ENCODE data around the gene PPP3R2. TPM values are rescaled to one million over a fixed set of nuclear protein-coding genes. Genes with fewer than 3 reads are reported as not detected.
A peak's percentile ranks its signal among the peaks of the same experiment; 100 is the strongest.
"Not testable (repeated sequence)": the region's sequence is repeated elsewhere in the genome, so short reads cannot be mapped to it uniquely, and the experiment has no call there.

The PPP3R2 gene
- total RNA-seq, 1 experiment from 2014 or later: not detected

DNA sequence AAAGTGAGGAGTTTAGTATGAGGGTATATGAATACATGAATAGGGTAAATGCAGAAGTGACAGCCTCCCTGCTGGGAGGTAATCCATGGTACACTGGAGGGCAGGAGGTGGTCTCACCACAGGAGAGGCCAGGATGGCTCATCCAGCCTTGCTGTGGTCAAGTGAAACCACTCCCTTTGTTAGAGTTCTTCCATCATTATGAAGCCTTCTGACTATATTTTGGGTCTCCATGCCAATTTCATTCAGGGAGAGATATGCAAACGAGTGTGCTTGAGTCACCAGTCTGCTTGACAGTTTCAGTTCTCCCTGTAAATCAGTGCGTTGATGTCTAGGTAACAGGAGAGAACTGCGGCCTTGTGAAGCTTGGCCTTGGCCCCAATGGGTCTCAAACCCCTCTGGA lies 16.4 kb downstream of the PPP3R2 start:
- no peak overlapping the region for H3K27ac ChIP-seq
- no peak for DNase-seq (ENCODE audit: low read depth in 1 of 2, low spot score in 2 of 2)

GRCh38 chr9:101574731-101575333 lies 19.9 kb downstream of the PPP3R2 start:
- Histone ChIP-seq H3K27ac (no peak overlapping the region), H3K4me1 (replicated peaks) (no peaks in the 10 kb centered on the region), H3K4me3 (no peak overlapping the region), H3K27me3 (replicated peaks) (no peaks in the 10 kb centered on the region), H3K36me3 (no peaks in the 10 kb centered on the region), H3K9me3 (replicated peaks) (no peaks in the 10 kb centered on the region)
- DNase-seq (ENCODE audit: low read depth in 1 of 2, low spot score in 2 of 2): no peak

More for the DNA sequence above, 16.4 kb downstream of the PPP3R2 start:
- Histone ChIP-seq H3K4me1 (replicated peaks) (peaks cover 13% of the 10 kb centered on the region), H3K36me3 (no peaks in the 10 kb centered on the region), H3K27me3 (replicated peaks) (no peaks in the 10 kb centered on the region), H3K9me3 (replicated peaks) (no peaks in the 10 kb centered on the region), H3K4me3 (no peak overlapping the region)

GRCh38 chr9:101572316-101572715 lies 22.5 kb downstream of the PPP3R2 start:
- Histone ChIP-seq H3K27me3 (replicated peaks) (no peaks in the 10 kb centered on the region), H3K4me1 (replicated peaks) (no peaks in the 10 kb centered on the region; the same call in 1 of the 2 replicates), H3K27ac (no peak overlapping the region), H3K9me3 (replicated peaks) (no peaks in the 10 kb centered on the region), H3K4me3 (no peak overlapping the region), H3K36me3 (peaks cover 12% of the 10 kb centered on the region)
- DNase-seq (ENCODE audit: low read depth in 1 of 2, low spot score in 2 of 2): no peak

DNA sequence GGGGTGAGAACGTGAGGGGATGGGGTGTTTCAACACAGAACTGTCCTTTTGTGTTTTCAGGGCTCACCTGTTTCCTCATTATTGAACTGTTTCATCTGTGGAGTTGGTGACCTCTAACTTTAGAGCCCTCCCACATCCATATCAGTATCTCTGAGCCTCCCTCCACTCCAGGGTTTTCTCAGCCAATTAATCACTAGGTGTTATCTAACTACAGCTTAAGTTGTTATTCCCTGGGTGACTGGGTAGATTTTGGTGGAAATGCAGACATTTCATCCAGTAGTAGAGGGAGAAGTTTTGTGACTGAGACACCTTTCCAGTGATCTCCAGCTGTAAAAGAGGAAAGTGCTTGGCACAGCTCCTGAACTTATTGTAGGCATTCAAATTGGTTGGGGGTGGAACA lies 23.7 kb downstream of the PPP3R2 start:
- DNase-seq (ENCODE audit: low read depth in 1 of 2, low spot score in 2 of 2): no peak
- H3K4me1 ChIP-seq (replicated peaks): no peaks in the 10 kb centered on the region; the same call in 1 of the 2 replicates
- H3K4me3 ChIP-seq: no peak overlapping the region
- H3K27ac ChIP-seq: no peak overlapping the region
- H3K27me3 ChIP-seq (replicated peaks): no peaks in the 10 kb centered on the region
- H3K36me3 ChIP-seq: peaks cover 18% of the 10 kb centered on the region
- H3K9me3 ChIP-seq (replicated peaks): no peaks in the 10 kb centered on the region

DNA sequence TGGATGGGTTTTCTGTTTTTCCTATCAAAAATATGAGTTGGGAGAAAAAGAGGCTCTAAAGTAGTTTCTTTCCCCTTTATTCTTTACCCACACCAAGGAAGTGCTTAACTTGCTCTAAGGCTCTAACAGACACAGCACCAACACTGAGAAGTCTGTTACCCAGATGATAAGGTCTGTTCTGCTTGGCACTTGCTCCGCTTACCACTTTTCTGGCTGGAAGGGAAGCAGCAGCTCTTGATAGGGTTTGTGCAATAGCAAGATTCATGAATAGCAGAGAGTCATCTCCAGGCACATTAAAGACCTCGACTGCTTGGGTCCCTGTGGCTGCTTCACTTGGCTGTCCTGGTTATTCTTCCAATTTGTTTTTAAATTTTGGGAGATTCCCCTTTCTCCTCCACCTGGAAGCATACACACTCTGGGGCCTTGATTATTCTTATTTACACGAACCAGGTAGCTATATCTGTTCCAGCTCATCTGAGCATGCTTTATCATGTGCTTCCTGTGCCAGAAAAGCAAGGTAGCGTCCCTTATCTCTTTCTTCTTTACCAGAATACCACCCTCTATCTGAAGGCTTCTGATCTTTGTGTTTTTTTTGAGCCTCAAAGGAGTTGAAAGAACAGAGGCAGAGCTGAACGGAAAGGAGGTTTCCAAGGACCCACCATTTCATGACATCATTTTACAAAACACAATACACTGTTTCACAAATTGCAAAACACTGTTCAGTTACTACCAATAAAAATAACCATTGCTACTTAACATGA lies 24.8 kb downstream of the PPP3R2 start:
- Histone ChIP-seq H3K4me3 (no peak overlapping the region), H3K36me3 (peaks cover 26% of the 10 kb centered on the region), H3K27ac (no peak overlapping the region), H3K27me3 (replicated peaks) (no peaks in the 10 kb centered on the region), H3K4me1 (replicated peaks) (no peaks in the 10 kb centered on the region; the same call in 1 of the 2 replicates), H3K9me3 (replicated peaks) (no peaks in the 10 kb centered on the region)
- no peak for DNase-seq (ENCODE audit: low read depth in 1 of 2, low spot score in 2 of 2)

DNA sequence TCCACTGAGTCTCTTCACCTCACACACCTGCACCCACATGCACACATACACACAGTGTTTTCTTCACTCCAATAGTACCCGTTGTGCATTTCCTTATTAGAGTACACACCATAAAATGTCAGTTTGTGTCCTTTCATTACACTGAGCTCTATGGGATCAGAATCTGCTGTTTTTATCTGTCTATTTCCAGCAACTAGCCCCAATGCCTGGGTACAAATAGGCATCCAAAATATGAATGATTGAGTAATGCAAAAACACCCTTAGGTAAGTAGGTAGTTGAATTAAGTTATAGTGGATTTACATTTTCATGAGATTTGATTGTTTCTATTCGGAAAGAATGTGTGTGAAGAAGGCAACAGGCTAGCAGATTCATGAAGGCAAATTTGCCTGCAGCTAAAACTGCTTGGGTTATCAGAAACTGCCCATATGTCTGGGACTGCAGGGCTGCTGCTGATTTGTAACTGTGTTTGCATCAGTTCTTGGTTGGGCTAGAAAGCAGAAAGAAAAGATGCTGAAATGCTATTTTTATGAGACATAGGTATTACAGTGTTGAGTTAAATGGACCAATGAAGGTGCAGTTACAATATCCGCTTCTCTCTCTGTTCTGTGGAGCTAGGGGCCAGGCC lies 26.9 kb downstream of the PPP3R2 start:
- Histone ChIP-seq H3K27ac (no peak overlapping the region), H3K4me3 (no peak overlapping the region), H3K27me3 (replicated peaks) (no peaks in the 10 kb centered on the region), H3K36me3 (peaks cover 43% of the 10 kb centered on the region), H3K4me1 (replicated peaks) (no peaks in the 10 kb centered on the region; the same call in 1 of the 2 replicates), H3K9me3 (replicated peaks) (no peaks in the 10 kb centered on the region)
- DNase-seq (ENCODE audit: low read depth in 1 of 2, low spot score in 2 of 2): no peak

GRCh38 chr9:101566904-101567724 lies 27.7 kb downstream of the PPP3R2 start:
- Histone ChIP-seq H3K4me3 (no peak overlapping the region), H3K4me1 (replicated peaks) (no peaks in the 10 kb centered on the region; the same call in 1 of the 2 replicates), H3K9me3 (replicated peaks) (no peaks in the 10 kb centered on the region), H3K36me3 (peaks cover 50% of the 10 kb centered on the region), H3K27ac (no peak overlapping the region), H3K27me3 (replicated peaks) (no peaks in the 10 kb centered on the region)
- DNase-seq (ENCODE audit: low read depth in 1 of 2, low spot score in 2 of 2): peak in 1 of 2 experiments; percentile 26

- Histone ChIP-seq H3K9me3 (replicated peaks) (no peaks in the 10 kb centered on the region), H3K4me3 (no peak overlapping the region), H3K36me3 (peaks cover 76% of the 10 kb centered on the region), H3K27me3 (replicated peaks) (no peaks in the 10 kb centered on the region), H3K27ac (no peak overlapping the region), H3K4me1 (replicated peaks) (no peaks in the 10 kb centered on the region; the same call in 1 of the 2 replicates)
- no peak for DNase-seq (ENCODE audit: low read depth in 1 of 2, low spot score in 2 of 2)
Observed at GRCh38 chr9:101564252-101564651, 30.5 kb downstream of the PPP3R2 start.

DNA sequence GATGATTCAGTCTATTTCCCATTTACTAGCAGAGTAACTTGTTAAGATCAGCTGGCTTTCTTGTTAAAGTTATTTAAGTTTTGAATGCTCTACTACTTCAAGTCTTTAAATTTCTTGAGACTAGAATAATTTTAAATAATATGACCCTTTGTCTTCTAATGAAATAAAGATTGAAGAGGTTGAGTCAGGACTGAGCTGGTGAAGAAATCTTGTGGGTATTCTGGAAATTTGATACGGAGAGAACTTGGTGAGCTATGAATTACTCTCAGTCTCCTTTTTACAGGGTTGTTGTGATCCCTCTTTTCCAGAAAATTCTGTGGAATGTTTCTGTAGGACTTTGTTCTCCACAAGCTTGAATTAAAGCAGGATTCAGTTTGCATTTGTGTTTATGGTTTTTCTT lies 31.8 kb downstream of the PPP3R2 start:
- DNase-seq (ENCODE audit: low read depth in 1 of 2, low spot score in 2 of 2): no peak
- Histone ChIP-seq H3K36me3 (peaks cover 83% of the 10 kb centered on the region), H3K27ac (no peak overlapping the region)

GRCh38 chr9:101561740-101562139 lies 33.0 kb downstream of the PPP3R2 start:
- H3K4me3 ChIP-seq: no peak overlapping the region
- no peaks in the 10 kb centered on the region for H3K4me1 ChIP-seq (replicated peaks)
- no peak for DNase-seq (ENCODE audit: low read depth in 1 of 2, low spot score in 2 of 2)
- H3K36me3 ChIP-seq: peaks cover 84% of the 10 kb centered on the region
- no peaks in the 10 kb centered on the region for H3K27me3 ChIP-seq (replicated peaks)
- no peaks in the 10 kb centered on the region for H3K9me3 ChIP-seq (replicated peaks)
- H3K27ac ChIP-seq: no peak overlapping the region

More for the DNA sequence above, 31.8 kb downstream of the PPP3R2 start:
- Histone ChIP-seq H3K9me3 (replicated peaks) (no peaks in the 10 kb centered on the region), H3K4me3 (no peak overlapping the region), H3K4me1 (replicated peaks) (no peaks in the 10 kb centered on the region; the same call in 1 of the 2 replicates), H3K27me3 (replicated peaks) (no peaks in the 10 kb centered on the region)

GRCh38 chr9:101549472-101550098 lies 45.2 kb downstream of the PPP3R2 start:
- not testable (repeated sequence) for H3K9me3 ChIP-seq (replicated peaks); H3K27ac ChIP-seq; DNase-seq (ENCODE audit: low read depth in 1 of 2, low spot score in 2 of 2); H3K27me3 ChIP-seq (replicated peaks); H3K4me1 ChIP-seq (replicated peaks); H3K4me3 ChIP-seq
- peaks cover 90% of the 10 kb centered on the region for H3K36me3 ChIP-seq

DNA sequence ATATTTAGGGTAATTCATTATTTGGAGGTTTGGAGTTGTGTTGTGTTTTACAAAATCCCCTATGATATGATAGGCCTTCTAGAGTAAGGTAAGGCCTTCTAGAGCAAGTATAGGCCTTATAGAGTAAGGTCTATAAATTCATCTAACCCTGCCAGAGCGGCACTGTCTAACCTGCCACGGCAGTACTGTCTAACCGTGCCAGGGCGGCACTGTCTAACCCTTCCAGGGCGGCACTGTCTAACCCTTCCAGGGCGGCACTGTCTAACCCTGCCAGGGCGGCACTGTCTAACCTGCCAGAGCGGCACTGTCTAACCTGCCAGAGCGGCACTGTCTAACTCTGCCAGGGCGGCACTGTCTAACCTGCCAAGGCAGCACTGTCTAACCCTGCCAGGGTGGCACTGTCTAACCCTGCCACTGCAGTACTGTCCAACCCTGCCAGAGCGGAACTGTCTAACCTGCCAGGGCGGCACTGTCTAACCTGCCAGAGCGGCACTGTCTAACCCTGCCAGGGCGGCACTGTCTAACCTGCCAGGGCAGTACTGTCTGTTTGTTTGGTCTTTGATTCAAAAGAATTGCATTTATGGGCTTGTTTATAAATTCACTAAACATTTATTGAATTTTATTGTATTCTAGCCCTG lies 51.6 kb downstream of the PPP3R2 start:
- H3K27ac ChIP-seq: no peak overlapping the region
- peaks cover 87% of the 10 kb centered on the region for H3K36me3 ChIP-seq

More for the DNA sequence above, 51.6 kb downstream of the PPP3R2 start:
- no peaks in the 10 kb centered on the region for H3K27me3 ChIP-seq (replicated peaks)
- DNase-seq (ENCODE audit: low read depth in 1 of 2, low spot score in 2 of 2): no peak
- H3K9me3 ChIP-seq (replicated peaks): no peaks in the 10 kb centered on the region
- H3K4me1 ChIP-seq (replicated peaks): no peaks in the 10 kb centered on the region
- no peak overlapping the region for H3K4me3 ChIP-seq

All from SJSA1 (cell line).